ENCODE results near the gene WIPF2. TPM values are rescaled to one million over a fixed set of nuclear protein-coding genes. Genes with fewer than 3 reads are reported as not detected.

WIPF2 gene
- total RNA-seq, 1 experiment from 2014 or later: 37.2 TPM

GRCh38 chr17:40286473-40286872 is 67.4 kb downstream of the WIPF2 start:
- Histone ChIP-seq H2AFZ (no peak overlapping the region), H3K9me2 (ENCODE audit: insufficient read depth) (no peaks in the 10 kb centered on the region), H3K27me3 (ENCODE audit: insufficient read depth, low read depth) (no peaks in the 10 kb centered on the region), H3K36me3 (ENCODE audit: low read depth) (peaks cover 10% of the 10 kb centered on the region; the same call in 1 of the 2 replicates), H3K79me2 (ENCODE audit: low read depth) (peaks cover 45% of the 10 kb centered on the region), H3K27ac (no peak overlapping the region), H3F3A (ENCODE audit: insufficient read depth, low read depth) (peaks cover 80% of the 10 kb centered on the region), H4K20me1 (ENCODE audit: insufficient read depth) (no peaks in the 10 kb centered on the region), H3K4me1 (replicated peaks; ENCODE audit: insufficient read depth) (peaks cover 73% of the 10 kb centered on the region), H3K4me3 (no peak overlapping the region), H3K4me2 (no peak overlapping the region), H3K9me3 (ENCODE audit: insufficient read depth, low read depth) (no peaks in the 10 kb centered on the region)
- TF ChIP-seq CTCF (conservative IDR thresholded peaks at IDR 0.05): no peak
- TF ChIP-seq EZH2 (IDR thresholded peaks at IDR 0.05; ENCODE audit: low read depth): no peak
- BruUV-seq (replicated peaks): no TSS peak
- POLR2A ChIA-PET (ENCODE audit: unreplicated experiment): no interaction called here
- intact Hi-C loops (cut with micrococcal nuclease; ENCODE audit: unreplicated experiment): no loop called here
- CTCF ChIA-PET: interaction anchor here (0.5 kb wide), 1 partner anchor 52 kb away, joined by 4 read pairs; no protein-coding TSS in a partner anchor
- no peak for DNase-seq

GRCh38 chr17:40287159-40287493 is 68.0 kb downstream of the WIPF2 start:
- Histone ChIP-seq H3K4me3 (no peak overlapping the region; the same call in 1 of the 2 replicates), H3K27me3 (ENCODE audit: insufficient read depth, low read depth) (no peaks in the 10 kb centered on the region), H3K4me1 (replicated peaks; ENCODE audit: insufficient read depth) (peaks cover 66% of the 10 kb centered on the region), H3K4me2 (peak overlapping the region; percentile 67), H3K9me3 (ENCODE audit: insufficient read depth, low read depth) (no peaks in the 10 kb centered on the region), H4K20me1 (ENCODE audit: insufficient read depth) (no peaks in the 10 kb centered on the region), H3K27ac (no peak overlapping the region), H3K9me2 (ENCODE audit: insufficient read depth) (no peaks in the 10 kb centered on the region), H3F3A (ENCODE audit: insufficient read depth, low read depth) (peaks cover 77% of the 10 kb centered on the region), H3K36me3 (ENCODE audit: low read depth) (peaks cover 10% of the 10 kb centered on the region; the same call in 1 of the 2 replicates), H2AFZ (no peak overlapping the region), H3K79me2 (ENCODE audit: low read depth) (peaks cover 46% of the 10 kb centered on the region)
- no TSS peak for BruUV-seq (replicated peaks)
- ChIA-PET POLR2A (ENCODE audit: unreplicated experiment) (no interaction called here), CTCF (no interaction called here)
- intact Hi-C loops (cut with micrococcal nuclease; ENCODE audit: unreplicated experiment): no loop called here
- TF ChIP-seq EZH2 (IDR thresholded peaks at IDR 0.05; ENCODE audit: low read depth): no peak
- no peak for TF ChIP-seq CTCF (conservative IDR thresholded peaks at IDR 0.05)
- no peak for DNase-seq

DNA sequence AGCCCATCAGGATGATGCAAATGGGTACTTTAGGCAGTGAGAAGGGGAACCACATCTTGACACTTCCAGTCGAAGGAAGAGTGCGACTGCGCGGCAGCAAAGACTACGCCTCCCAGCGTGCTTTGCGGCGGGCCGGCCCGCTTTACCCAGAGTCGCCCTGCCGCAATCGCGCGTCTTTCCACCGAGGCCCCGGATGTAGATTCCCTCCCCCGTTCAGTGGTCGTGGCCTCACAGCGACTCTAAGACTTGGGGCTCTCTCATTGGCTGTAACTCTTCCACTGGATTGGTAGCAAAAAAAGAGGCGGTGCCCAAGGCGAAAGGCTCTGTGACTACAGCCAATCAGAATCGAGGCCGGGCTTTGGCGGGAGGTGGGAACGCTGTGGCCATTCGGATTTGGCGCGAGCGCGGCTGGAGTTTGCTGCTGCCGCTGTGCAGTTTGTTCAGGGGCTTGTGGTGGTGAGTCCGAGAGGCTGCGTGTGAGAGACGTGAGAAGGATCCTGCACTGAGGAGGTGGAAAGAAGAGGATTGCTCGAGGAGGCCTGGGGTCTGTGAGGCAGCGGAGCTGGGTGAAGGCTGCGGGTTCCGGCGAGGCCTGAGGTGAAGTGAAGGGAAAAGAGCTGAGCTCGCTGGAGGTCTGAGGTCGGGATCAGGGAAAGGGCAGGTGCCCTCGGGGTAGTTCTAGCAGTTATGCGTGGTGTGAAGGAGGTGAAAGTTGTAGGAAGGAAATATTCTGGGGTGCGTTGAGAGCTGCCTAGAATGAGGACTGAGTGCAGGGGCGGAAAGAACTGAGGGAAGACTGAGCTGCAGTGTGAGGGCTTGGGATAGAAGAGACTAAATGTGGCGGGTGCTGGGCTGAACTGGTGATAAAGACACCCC is 68.6 kb downstream of the WIPF2 start, which contains the start of gene CDC6:
CDC6 (plus strand) TSS at position 386 of the 876 bp plus-strand sequence. CDS start 1,542 bp downstream, outside the sequence.
- peak within 1 kb of the TSS; percentile 87 for H3K4me3 ChIP-seq
- DNase-seq: peak; percentile 94 to 98
- no TSS peak for BruUV-seq (replicated peaks)
- H3K27ac ChIP-seq: peak within 1 kb of the TSS; percentile 66
- H3K9me3 ChIP-seq (ENCODE audit: insufficient read depth, low read depth): no peaks in the 10 kb centered on the region
- H3K4me2 ChIP-seq: peak within 1 kb of the TSS; percentile 84
- intact Hi-C loops (cut with micrococcal nuclease; ENCODE audit: unreplicated experiment): no loop called here
- no peaks in the 10 kb centered on the region for H4K20me1 ChIP-seq (ENCODE audit: insufficient read depth)
- H2AFZ ChIP-seq: peak within 1 kb of the TSS; percentile 71
- H3F3A ChIP-seq (ENCODE audit: insufficient read depth, low read depth): peaks cover 72% of the 10 kb centered on the region
- peaks cover 46% of the 10 kb centered on the region for H3K79me2 ChIP-seq (ENCODE audit: low read depth)
- H3K36me3 ChIP-seq (ENCODE audit: low read depth): peaks cover 10% of the 10 kb centered on the region; the same call in 1 of the 2 replicates
- ChIA-PET POLR2A (ENCODE audit: unreplicated experiment) (interaction anchor here (0.6 to 0.7 kb wide), 2 partner anchors 166 to 175 kb away, joined by 6 to 7 read pairs; no protein-coding TSS in a partner anchor), CTCF (interaction anchor here (1.2 kb wide), 1 partner anchor 30 kb away, joined by 10 read pairs; no protein-coding TSS in a partner anchor)
- no peaks in the 10 kb centered on the region for H3K27me3 ChIP-seq (ENCODE audit: insufficient read depth, low read depth)
- H3K4me1 ChIP-seq (replicated peaks; ENCODE audit: insufficient read depth): peaks cover 60% of the 10 kb centered on the region
- H3K9me2 ChIP-seq (ENCODE audit: insufficient read depth): no peaks in the 10 kb centered on the region
- TF ChIP-seq EZH2 (IDR thresholded peaks at IDR 0.05; ENCODE audit: low read depth) (no peak), CTCF (conservative IDR thresholded peaks at IDR 0.05) (no peak)

Measured in PC-9 (cell line).